NCI-H2081 (cell line): Measurements from ENCODE around the gene SDR42E1.
A peak's percentile ranks its signal among the peaks of the same experiment; 100 is the strongest.

ENCODE experiments used
- DNase-seq, 2 experiments: peaks; one replicate each; lab custom pipeline; 2025; lab: John Stamatoyannopoulos, UW

Gene SDR42E1

GRCh38 chr16:82011199-82011641, at the start of gene SDR42E1:
Gene SDR42E1, minus strand, starts transcription at chr16:82011470. Its CDS starts 10,612 bp downstream, at chr16:82000858.
- DNase-seq = peak; percentile 69 to 80

GRCh38 chr16:82059983-82060421, 48.7 kb upstream of the SDR42E1 start:
- no peak for DNase-seq

- no peak for DNase-seq
These were observed 48.1 kb upstream of the SDR42E1 start for GRCh38 chr16:82059161-82059982.

GRCh38 chr16:82056550-82056896, 45.3 kb upstream of the SDR42E1 start:
- DNase-seq = no peak

GRCh38 chr16:82055728-82056549, 44.7 kb upstream of the SDR42E1 start:
- DNase-seq = no peak

- DNase-seq = peak in 1 of 2 experiments; percentile 10
These were observed 43.8 kb upstream of the SDR42E1 start for GRCh38 chr16:82055117-82055516.

GRCh38 chr16:82051656-82052055, 40.4 kb upstream of the SDR42E1 start:
- DNase-seq = no peak

- no peak for DNase-seq
These were observed 39.7 kb upstream of the SDR42E1 start for GRCh38 chr16:82050909-82051357.

- DNase-seq = no peak
These were observed 39.2 kb upstream of the SDR42E1 start for GRCh38 chr16:82050506-82050905.

- no peak for DNase-seq
These were observed 38.2 kb upstream of the SDR42E1 start for GRCh38 chr16:82049484-82049883.

GRCh38 chr16:82047787-82048186, 36.5 kb upstream of the SDR42E1 start:
- no peak for DNase-seq

- no peak for DNase-seq
These were observed 36.1 kb upstream of the SDR42E1 start for GRCh38 chr16:82047374-82047773.

GRCh38 chr16:82046941-82047340, 35.7 kb upstream of the SDR42E1 start:
- no peak for DNase-seq

- DNase-seq = no peak
These were observed 35.3 kb upstream of the SDR42E1 start for GRCh38 chr16:82046541-82046940.

GRCh38 chr16:82045465-82045864, 34.2 kb upstream of the SDR42E1 start:
- no peak for DNase-seq

- no peak for DNase-seq
These were observed 33.3 kb upstream of the SDR42E1 start for GRCh38 chr16:82044585-82044911.

- no peak for DNase-seq
These were observed 32.7 kb upstream of the SDR42E1 start for GRCh38 chr16:82043680-82044584.

- no peak for DNase-seq
These were observed 31.6 kb upstream of the SDR42E1 start for GRCh38 chr16:82042846-82043245.

- no peak for DNase-seq
These were observed 30.9 kb upstream of the SDR42E1 start for GRCh38 chr16:82042144-82042543.

- DNase-seq = no peak
These were observed 30.3 kb upstream of the SDR42E1 start for GRCh38 chr16:82041542-82041941.

GRCh38 chr16:82040296-82040695, 29.0 kb upstream of the SDR42E1 start:
- no peak for DNase-seq

GRCh38 chr16:82037666-82038065, 26.4 kb upstream of the SDR42E1 start:
- DNase-seq = no peak
